GM12873 (cell line): ENCODE results near the gene COASY.

Experiments used
- CTCF ChIP-seq: IDR thresholded peaks from 2 replicates; pipeline ENCODE4 v1.5.1; 2012; ENCODE audit warnings: low read depth, mild to moderate bottlenecking, moderate library complexity, low read length, control low read depth; ENCODE audit not compliant: insufficient read depth; ENCODE audit errors: missing control alignments

COASY gene

GRCh38 chr17:42555122-42555622 lies 6.8 kb upstream of the COASY start:
- no peak for TF ChIP-seq CTCF

- peak; percentile 32 for TF ChIP-seq CTCF
Measured at GRCh38 chr17:42555961-42556617, 5.9 kb upstream of the COASY start.

GRCh38 chr17:42559075-42559474 lies 2.9 kb upstream of the COASY start:
- TF ChIP-seq CTCF: no peak

- no peak for TF ChIP-seq CTCF
Measured at GRCh38 chr17:42560246-42560645, 1.7 kb upstream of the COASY start.

GRCh38 chr17:42562388-42563142 lies 617 bp downstream of the COASY start:
- no peak for TF ChIP-seq CTCF

- TF ChIP-seq CTCF: no peak
Measured at GRCh38 chr17:42563143-42563509, 1.2 kb downstream of the COASY start.

- TF ChIP-seq CTCF: no peak
Measured at GRCh38 chr17:42563543-42563942, 1.6 kb downstream of the COASY start.
